ENCODE data around the gene SLC22A25. TPM values are rescaled to one million over a fixed set of nuclear protein-coding genes. Genes with fewer than 3 reads are reported as not detected.

The SLC22A25 gene
- total and polyA plus RNA-seq, 10 of the 15 experiments (the other 5 are each of a cell fraction or from before 2014, with no cell fraction given) = not detected

DNA sequence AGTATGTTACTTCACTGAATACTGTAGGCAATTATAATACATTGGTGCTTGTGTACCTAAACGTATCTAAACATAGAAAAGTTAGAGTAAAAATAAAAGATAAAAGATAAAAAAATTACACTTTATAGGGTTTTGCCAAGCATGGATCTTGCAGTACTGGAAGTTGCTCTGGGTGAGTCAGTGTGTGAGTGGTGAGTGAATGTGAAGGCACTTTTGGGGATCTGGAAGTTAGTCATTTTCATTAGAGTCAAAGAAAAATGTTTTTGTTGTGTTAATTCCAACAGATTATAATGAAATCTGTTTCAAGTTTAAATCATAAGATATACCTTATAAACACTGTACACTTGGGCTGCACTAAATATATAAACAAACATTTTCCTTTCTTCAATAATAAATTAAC is 3.3 kb downstream of the SLC22A25 start:
- no peak for ATAC-seq
- no peaks in the 10 kb centered on the region for H4K20me1 ChIP-seq (ENCODE audit: control insufficient read depth, insufficient read depth)
- no peak overlapping the region for H3K4me2 ChIP-seq (ENCODE audit: control insufficient read depth, insufficient read depth)
- H3K36me3 ChIP-seq (ENCODE audit: control insufficient read depth in 2 of 2, insufficient read depth in 2 of 2, low read length in 1 of 2) = no peaks in the 10 kb centered on the region
- no peak overlapping the region for H3K4me3 ChIP-seq
- SMC1A ChIA-PET (ENCODE audit: uncharacterized antibody, unreplicated experiment) = no interaction called here
- no TSS peak for BruUV-seq (replicated peaks)
- RAD21 ChIA-PET (ENCODE audit: unreplicated experiment) = no interaction called here
- no peaks in the 10 kb centered on the region for H3K9me3 ChIP-seq (replicated peaks; ENCODE audit: control insufficient read depth, insufficient read depth, low read length)
- no peak for DNase-seq (ENCODE audit: low read depth, low spot score)
- FAIRE-seq = no peak
- WGBS (ENCODE audit: insufficient coverage, insufficient replicate concordance, low lambda C conversion rate, missing lambda C conversion rate) = 0% methylated on average over 1 of the region's 1 CpG
- no peak for TF ChIP-seq PAX5 (IDR thresholded peaks at IDR 0.05; ENCODE audit: borderline replicate concordance, low read depth, low read length)
- no peaks in the 10 kb centered on the region for H3K79me2 ChIP-seq (ENCODE audit: control insufficient read depth, insufficient read depth, low read length)
- intact Hi-C loops (cut with micrococcal nuclease; ENCODE audit: unreplicated experiment) = no loop called here
- CTCF ChIA-PET = no interaction called here
- H3K9ac ChIP-seq (ENCODE audit: control insufficient read depth, insufficient read depth, low read length) = no peak overlapping the region
- H2AFZ ChIP-seq (ENCODE audit: control insufficient read depth, low read depth, low read length) = no peak overlapping the region
- no peak overlapping the region for H3K27ac ChIP-seq (ENCODE audit: control insufficient read depth, insufficient read depth)
- in situ Hi-C loops (cut with MboI) = no loop called here
- no peaks in the 10 kb centered on the region for H3K27me3 ChIP-seq (replicated peaks in 1 of 2; ENCODE audit: control insufficient read depth in 2 of 2, insufficient read depth in 2 of 2, low read length in 1 of 2)
- POLR2A ChIA-PET = no interaction called here
- no peaks in the 10 kb centered on the region for H3K4me1 ChIP-seq (ENCODE audit: control insufficient read depth, insufficient read depth, low read length)

GRCh38 chr11:63239254-63239653 is 4.1 kb downstream of the SLC22A25 start:
- Histone ChIP-seq H3K9ac (ENCODE audit: control insufficient read depth, insufficient read depth, low read length) (no peak overlapping the region), H2AFZ (ENCODE audit: control insufficient read depth, low read depth, low read length) (no peak overlapping the region), H3K27me3 (replicated peaks in 1 of 2; ENCODE audit: control insufficient read depth in 2 of 2, insufficient read depth in 2 of 2, low read length in 1 of 2) (no peaks in the 10 kb centered on the region), H3K27ac (ENCODE audit: control insufficient read depth, insufficient read depth) (no peak overlapping the region), H3K9me3 (replicated peaks; ENCODE audit: control insufficient read depth, insufficient read depth, low read length) (no peaks in the 10 kb centered on the region), H3K4me1 (ENCODE audit: control insufficient read depth, insufficient read depth, low read length) (no peaks in the 10 kb centered on the region), H3K4me2 (ENCODE audit: control insufficient read depth, insufficient read depth) (no peak overlapping the region), H4K20me1 (ENCODE audit: control insufficient read depth, insufficient read depth) (no peaks in the 10 kb centered on the region), H3K79me2 (ENCODE audit: control insufficient read depth, insufficient read depth, low read length) (no peaks in the 10 kb centered on the region), H3K36me3 (ENCODE audit: control insufficient read depth in 2 of 2, insufficient read depth in 2 of 2, low read length in 1 of 2) (no peaks in the 10 kb centered on the region), H3K4me3 (no peak overlapping the region)
- DNase-seq (ENCODE audit: low read depth, low spot score) (no peak), ATAC-seq (no peak), FAIRE-seq (no peak)
- ChIA-PET SMC1A (ENCODE audit: uncharacterized antibody, unreplicated experiment) (no interaction called here), RAD21 (ENCODE audit: unreplicated experiment) (no interaction called here), POLR2A (no interaction called here), CTCF (no interaction called here)
- in situ Hi-C loops (cut with MboI) = no loop called here
- TF ChIP-seq SUZ12 (IDR thresholded peaks at IDR 0.05; ENCODE audit: unreplicated experiment) = no peak
- no peak for TF ChIP-seq BMI1 (IDR thresholded peaks at IDR 0.05; ENCODE audit: borderline replicate concordance)
- TF ChIP-seq HDAC6 (IDR thresholded peaks at IDR 0.05; ENCODE audit: unreplicated experiment) = no peak
- no peak for TF ChIP-seq LARP7 (IDR thresholded peaks at IDR 0.05)
- no peak for TF ChIP-seq NFYA (IDR thresholded peaks at IDR 0.05; ENCODE audit: borderline replicate concordance, low read depth, low read length)
- no peak for TF ChIP-seq IKZF2 (IDR thresholded peaks at IDR 0.05)
- no TSS peak for BruUV-seq (replicated peaks)
- intact Hi-C loops (cut with micrococcal nuclease; ENCODE audit: unreplicated experiment) = no loop called here

Data from GM12878 (cell line).